Breast epithelium (tissue), 3 donors: Measurements from ENCODE around the gene KPNA1.

Source experiments
- CTCF ChIP-seq, 3 donors: fragments of 450-650 bp; IDR thresholded peaks; one replicate each; pipeline ENCODE4 v1.5.1; 2016 to 2017; ENCODE audit warnings: antibody characterized with exemption in 3 of 3, mild to moderate bottlenecking in 3 of 3, moderate library complexity in 3 of 3
- POLR2A ChIP-seq: fragments of 450-650 bp; IDR thresholded peaks from one replicate; pipeline ENCODE4 v1.6.1; 2016; ENCODE audit warnings: antibody characterized with exemption, mild to moderate bottlenecking, moderate library complexity

GRCh38 chr3:122407946-122408345, 106.8 kb downstream of the KPNA1 start:
- no peak for TF ChIP-seq POLR2A
- TF ChIP-seq CTCF (IDR thresholded peaks at IDR 0.05) = no peak
